Measurements from ENCODE around the gene NOL4L. TPM values are rescaled to one million over a fixed set of nuclear protein-coding genes. Genes with fewer than 3 reads are reported as not detected.

NOL4L gene
- polyA plus RNA-seq, 3 donors = 1.1 to 30.9 (median 2.8) TPM

DNA sequence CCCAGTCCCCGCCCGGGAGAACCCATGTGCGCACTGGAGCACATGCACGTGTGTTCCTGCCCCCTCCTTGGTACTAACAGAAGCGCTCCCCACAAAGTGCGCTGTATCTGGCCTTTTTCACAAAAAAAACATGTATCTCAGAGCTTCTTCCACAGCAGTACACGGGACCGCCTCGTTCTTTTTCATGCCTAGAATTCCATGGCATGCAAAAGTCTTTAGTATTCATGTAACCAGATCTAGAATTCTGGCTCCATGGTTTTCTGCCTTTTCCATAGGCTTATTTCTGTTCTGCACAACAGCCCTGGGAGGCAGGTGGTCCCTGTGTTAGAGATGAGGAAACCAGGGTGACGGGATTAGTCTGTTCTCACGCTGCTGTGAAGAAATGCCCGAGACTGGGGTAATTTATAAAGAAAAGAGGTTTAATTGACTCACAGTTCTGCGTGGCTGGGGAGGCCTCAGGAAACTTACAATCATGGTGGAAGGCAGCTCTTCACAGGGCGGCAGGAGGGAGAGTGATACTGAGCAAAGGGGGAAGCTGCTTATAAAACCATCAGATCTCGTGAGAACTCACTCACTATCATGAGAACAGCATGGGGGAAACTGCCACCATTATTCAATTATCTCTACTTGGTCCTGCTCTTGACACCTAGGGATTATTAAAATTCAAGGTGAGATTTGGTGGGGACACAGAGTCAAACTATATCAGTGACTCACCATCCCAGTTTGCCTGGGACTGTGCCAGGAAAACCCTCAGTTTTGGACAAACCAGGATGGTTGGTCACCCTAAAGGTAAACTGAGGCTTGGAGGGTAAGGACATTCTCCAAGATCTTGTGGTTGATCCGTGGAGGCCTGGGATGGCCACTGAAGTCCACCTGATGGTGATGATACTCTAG is 47.6 kb upstream of the NOL4L start:
- H3K27me3 ChIP-seq (ENCODE audit: control insufficient read depth in 2 of 2, insufficient read depth in 2 of 2, low read length in 2 of 2) = peaks cover 0 to 2% of the 10 kb centered on the region in 2 donors
- Mint-ChIP-seq H3K27me3 (ENCODE audit: low read depth in 3 of 3) (peaks cover 11 to 15% (median 12%) of the 10 kb centered on the region in 3 donors), H3K27ac (peak overlapping the region in 1 of 7 donors; percentile 13), H3K9me3 (peaks cover 0 to 2% (median 0%) of the 10 kb centered on the region in 7 donors), H3K36me3 (no peaks in the 10 kb centered on the region), H3K4me1 (peaks cover 6% of the 10 kb centered on the region), H3K4me3 (no peak overlapping the region)
- no peak overlapping the region for H3K4me3 ChIP-seq (replicated peaks in 1 of 3; ENCODE audit: low read depth in 2 of 3, low read length in 3 of 3)
- H3K9ac ChIP-seq (ENCODE audit: insufficient read depth, low read length, poor library complexity, severe bottlenecking) = no peak overlapping the region
- no peaks in the 10 kb centered on the region for H3K79me2 ChIP-seq (ENCODE audit: insufficient read depth, low read length)
- no peak overlapping the region for H2AFZ ChIP-seq (ENCODE audit: insufficient read depth, low read depth, low read length, poor library complexity, severe bottlenecking)
- intact Hi-C loops (cut with micrococcal nuclease) = no loop called here
- H3K4me1 ChIP-seq (ENCODE audit: control insufficient read depth in 1 of 2, insufficient read depth in 2 of 2, low read length in 2 of 2) = peaks cover 5% of the 10 kb centered on the region in 2 donors
- 89% methylated on average over 11 of the region's 16 CpGs for WGBS (ENCODE audit: insufficient coverage)
- H3K4me2 ChIP-seq (replicated peaks; ENCODE audit: extremely low read depth, low read length, poor library complexity, severe bottlenecking) = no peak overlapping the region
- no peak overlapping the region for H3K27ac ChIP-seq (ENCODE audit: low read depth in 1 of 2, low read length in 2 of 2)
- TF ChIP-seq, protein P1, sequence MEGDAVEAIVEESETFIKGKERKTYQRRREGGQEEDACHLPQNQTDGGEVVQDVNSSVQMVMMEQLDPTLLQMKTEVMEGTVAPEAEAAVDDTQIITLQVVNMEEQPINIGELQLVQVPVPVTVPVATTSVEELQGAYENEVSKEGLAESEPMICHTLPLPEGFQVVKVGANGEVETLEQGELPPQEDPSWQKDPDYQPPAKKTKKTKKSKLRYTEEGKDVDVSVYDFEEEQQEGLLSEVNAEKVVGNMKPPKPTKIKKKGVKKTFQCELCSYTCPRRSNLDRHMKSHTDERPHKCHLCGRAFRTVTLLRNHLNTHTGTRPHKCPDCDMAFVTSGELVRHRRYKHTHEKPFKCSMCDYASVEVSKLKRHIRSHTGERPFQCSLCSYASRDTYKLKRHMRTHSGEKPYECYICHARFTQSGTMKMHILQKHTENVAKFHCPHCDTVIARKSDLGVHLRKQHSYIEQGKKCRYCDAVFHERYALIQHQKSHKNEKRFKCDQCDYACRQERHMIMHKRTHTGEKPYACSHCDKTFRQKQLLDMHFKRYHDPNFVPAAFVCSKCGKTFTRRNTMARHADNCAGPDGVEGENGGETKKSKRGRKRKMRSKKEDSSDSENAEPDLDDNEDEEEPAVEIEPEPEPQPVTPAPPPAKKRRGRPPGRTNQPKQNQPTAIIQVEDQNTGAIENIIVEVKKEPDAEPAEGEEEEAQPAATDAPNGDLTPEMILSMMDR (IDR thresholded peaks at IDR 0.05) = no peak
- H4K20me1 ChIP-seq (ENCODE audit: insufficient read depth, low read length) = no peaks in the 10 kb centered on the region
- no peaks in the 10 kb centered on the region for H3K36me3 ChIP-seq (replicated peaks in 1 of 2; ENCODE audit: control insufficient read depth in 1 of 2, insufficient read depth in 2 of 2, low read length in 2 of 2)
- DNase-seq = no peak
- no peaks in the 10 kb centered on the region for H3K9me3 ChIP-seq (replicated peaks in 1 of 2; ENCODE audit: control insufficient read depth in 1 of 2, insufficient read depth in 1 of 2, low read length in 2 of 2)

DNA sequence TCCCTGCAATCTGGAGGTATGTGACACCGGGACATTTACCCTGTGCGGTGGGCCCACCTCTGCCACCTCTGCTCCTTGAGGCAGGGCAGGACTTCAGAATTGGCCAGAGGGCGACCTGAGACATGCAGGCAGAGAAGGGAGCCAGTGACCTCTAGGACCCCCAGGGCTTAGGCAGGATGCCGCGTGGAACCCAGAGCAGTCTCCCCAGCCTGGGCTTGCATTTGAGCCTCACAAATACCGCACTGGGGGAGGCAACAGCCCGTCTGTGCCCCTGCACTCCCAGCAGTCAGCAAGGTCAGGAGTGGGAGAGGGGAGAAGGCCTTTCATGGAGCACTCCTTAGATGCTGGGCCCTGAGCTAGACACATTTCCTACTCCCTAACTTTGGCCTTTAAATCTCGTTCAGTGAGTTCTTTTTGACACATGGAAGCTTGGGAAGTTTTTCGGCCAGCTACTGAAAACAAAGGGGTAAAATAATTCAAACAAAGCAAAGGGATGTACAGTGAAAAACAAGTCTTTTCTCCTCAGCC is 46.9 kb upstream of the NOL4L start:
- Mint-ChIP-seq H3K4me3 (no peak overlapping the region), H3K27me3 (ENCODE audit: low read depth in 3 of 3) (peaks cover 14 to 18% (median 17%) of the 10 kb centered on the region in 3 donors), H3K36me3 (no peaks in the 10 kb centered on the region), H3K27ac (no peak overlapping the region), H3K9me3 (peaks cover 0 to 2% (median 0%) of the 10 kb centered on the region in 7 donors), H3K4me1 (peaks cover 10% of the 10 kb centered on the region)
- Histone ChIP-seq H3K4me1 (ENCODE audit: control insufficient read depth in 1 of 2, insufficient read depth in 2 of 2, low read length in 2 of 2) (peaks cover 12% of the 10 kb centered on the region in 2 donors), H3K27me3 (ENCODE audit: control insufficient read depth in 2 of 2, insufficient read depth in 2 of 2, low read length in 2 of 2) (peaks cover 0 to 4% of the 10 kb centered on the region in 2 donors), H3K9me3 (replicated peaks in 1 of 2; ENCODE audit: control insufficient read depth in 1 of 2, insufficient read depth in 1 of 2, low read length in 2 of 2) (no peaks in the 10 kb centered on the region), H4K20me1 (ENCODE audit: insufficient read depth, low read length) (no peaks in the 10 kb centered on the region), H3K4me3 (replicated peaks in 1 of 3; ENCODE audit: low read depth in 2 of 3, low read length in 3 of 3) (no peak overlapping the region), H3K9ac (ENCODE audit: insufficient read depth, low read length, poor library complexity, severe bottlenecking) (no peak overlapping the region), H3K79me2 (ENCODE audit: insufficient read depth, low read length) (no peaks in the 10 kb centered on the region), H2AFZ (ENCODE audit: insufficient read depth, low read depth, low read length, poor library complexity, severe bottlenecking) (no peak overlapping the region), H3K4me2 (replicated peaks; ENCODE audit: extremely low read depth, low read length, poor library complexity, severe bottlenecking) (no peak overlapping the region), H3K36me3 (replicated peaks in 1 of 2; ENCODE audit: control insufficient read depth in 1 of 2, insufficient read depth in 2 of 2, low read length in 2 of 2) (no peaks in the 10 kb centered on the region), H3K27ac (ENCODE audit: low read depth in 1 of 2, low read length in 2 of 2) (no peak overlapping the region)
- DNase-seq = no peak
- 96% methylated on average over 5 of the region's 9 CpGs for WGBS (ENCODE audit: insufficient coverage)
- TF ChIP-seq, protein P1 (IDR thresholded peaks at IDR 0.05) = no peak
- intact Hi-C loops (cut with micrococcal nuclease) = no loop called here

All from CD14-positive monocyte (primary cell).